ENCODE results near the gene RAB10.
"Not testable (repeated sequence)": the region's sequence is repeated elsewhere in the genome, so short reads cannot be mapped to it uniquely, and the experiment has no call there.

The RAB10 gene

GRCh38 chr2:26162963-26163362 is 129.1 kb downstream of the RAB10 start:
- Histone ChIP-seq H3K27ac (ENCODE audit: low read depth, low read length) (no peak overlapping the region), H3K9ac (ENCODE audit: low read length in 5 of 5) (no peak overlapping the region), H3K36me3 (ENCODE audit: control insufficient read depth in 5 of 5, insufficient read depth in 5 of 5, low read length in 5 of 5) (no peaks in the 10 kb centered on the region), H3K4me1 (ENCODE audit: control insufficient read depth in 5 of 5, insufficient read depth in 5 of 5, low read length in 5 of 5) (no peaks in the 10 kb centered on the region), H3K27me3 (ENCODE audit: control insufficient read depth in 5 of 5, insufficient read depth in 4 of 5, low read length in 5 of 5) (no peaks in the 10 kb centered on the region), H3K4me3 (ENCODE audit: low read depth in 1 of 5, low read length in 5 of 5) (no peak overlapping the region), H3K9me3 (ENCODE audit: control insufficient read depth in 5 of 5, low read length in 5 of 5) (no peaks in the 10 kb centered on the region)

GRCh38 chr2:26164231-26164630 is 130.3 kb downstream of the RAB10 start:
- Histone ChIP-seq H3K9ac (ENCODE audit: low read length in 5 of 5) (no peak overlapping the region), H3K4me1 (ENCODE audit: control insufficient read depth in 5 of 5, insufficient read depth in 5 of 5, low read length in 5 of 5) (no peaks in the 10 kb centered on the region), H3K27me3 (ENCODE audit: control insufficient read depth in 5 of 5, insufficient read depth in 4 of 5, low read length in 5 of 5) (no peaks in the 10 kb centered on the region), H3K4me3 (ENCODE audit: low read depth in 1 of 5, low read length in 5 of 5) (no peak overlapping the region), H3K36me3 (ENCODE audit: control insufficient read depth in 5 of 5, insufficient read depth in 5 of 5, low read length in 5 of 5) (no peaks in the 10 kb centered on the region), H3K9me3 (ENCODE audit: control insufficient read depth in 5 of 5, low read length in 5 of 5) (no peaks in the 10 kb centered on the region), H3K27ac (ENCODE audit: low read depth, low read length) (no peak overlapping the region)

GRCh38 chr2:26164641-26165211 is 130.8 kb downstream of the RAB10 start:
- H3K27me3 ChIP-seq (ENCODE audit: control insufficient read depth in 5 of 5, insufficient read depth in 4 of 5, low read length in 5 of 5), result no peaks in the 10 kb centered on the region
- H3K4me1 ChIP-seq (ENCODE audit: control insufficient read depth in 5 of 5, insufficient read depth in 5 of 5, low read length in 5 of 5), result no peaks in the 10 kb centered on the region
- H3K36me3 ChIP-seq (ENCODE audit: control insufficient read depth in 5 of 5, insufficient read depth in 5 of 5, low read length in 5 of 5), result no peaks in the 10 kb centered on the region
- no peaks in the 10 kb centered on the region for H3K9me3 ChIP-seq (ENCODE audit: control insufficient read depth in 5 of 5, low read length in 5 of 5)
- no peak overlapping the region for H3K4me3 ChIP-seq (ENCODE audit: low read depth in 1 of 5, low read length in 5 of 5)
- H3K9ac ChIP-seq (ENCODE audit: low read length in 5 of 5), result no peak overlapping the region
- H3K27ac ChIP-seq (ENCODE audit: low read depth, low read length), result no peak overlapping the region

- Histone ChIP-seq H3K4me1 (ENCODE audit: control insufficient read depth in 5 of 5, insufficient read depth in 5 of 5, low read length in 5 of 5) (no peaks in the 10 kb centered on the region), H3K27ac (ENCODE audit: low read depth, low read length) (no peak overlapping the region), H3K27me3 (ENCODE audit: control insufficient read depth in 5 of 5, insufficient read depth in 4 of 5, low read length in 5 of 5) (no peaks in the 10 kb centered on the region), H3K9ac (ENCODE audit: low read length in 5 of 5) (no peak overlapping the region), H3K36me3 (ENCODE audit: control insufficient read depth in 5 of 5, insufficient read depth in 5 of 5, low read length in 5 of 5) (no peaks in the 10 kb centered on the region), H3K9me3 (ENCODE audit: control insufficient read depth in 5 of 5, low read length in 5 of 5) (no peaks in the 10 kb centered on the region), H3K4me3 (ENCODE audit: low read depth in 1 of 5, low read length in 5 of 5) (no peak overlapping the region)
These were observed 131.5 kb downstream of the RAB10 start for GRCh38 chr2:26165403-26165802.

- H3K27ac ChIP-seq (ENCODE audit: low read depth, low read length); H3K9ac ChIP-seq (ENCODE audit: low read length in 5 of 5); H3K9me3 ChIP-seq (ENCODE audit: control insufficient read depth in 5 of 5, low read length in 5 of 5); H3K4me1 ChIP-seq (ENCODE audit: control insufficient read depth in 5 of 5, insufficient read depth in 5 of 5, low read length in 5 of 5); H3K36me3 ChIP-seq (ENCODE audit: control insufficient read depth in 5 of 5, insufficient read depth in 5 of 5, low read length in 5 of 5); H3K4me3 ChIP-seq (ENCODE audit: low read depth in 1 of 5, low read length in 5 of 5); H3K27me3 ChIP-seq (ENCODE audit: control insufficient read depth in 5 of 5, insufficient read depth in 4 of 5, low read length in 5 of 5): not testable (repeated sequence)
These were observed 132.7 kb downstream of the RAB10 start for GRCh38 chr2:26166541-26166940.

GRCh38 chr2:26168785-26169184 is 134.9 kb downstream of the RAB10 start:
- Histone ChIP-seq H3K4me1 (ENCODE audit: control insufficient read depth in 5 of 5, insufficient read depth in 5 of 5, low read length in 5 of 5) (peaks cover 0 to 11% (median 7%) of the 10 kb centered on the region in 5 donors), H3K36me3 (ENCODE audit: control insufficient read depth in 5 of 5, insufficient read depth in 5 of 5, low read length in 5 of 5) (no peaks in the 10 kb centered on the region), H3K27me3 (ENCODE audit: control insufficient read depth in 5 of 5, insufficient read depth in 4 of 5, low read length in 5 of 5) (peaks cover 0 to 10% (median 5%) of the 10 kb centered on the region in 5 donors), H3K9ac (ENCODE audit: low read length in 5 of 5) (no peak overlapping the region), H3K4me3 (ENCODE audit: low read depth in 1 of 5, low read length in 5 of 5) (no peak overlapping the region), H3K9me3 (ENCODE audit: control insufficient read depth in 5 of 5, low read length in 5 of 5) (no peaks in the 10 kb centered on the region), H3K27ac (ENCODE audit: low read depth, low read length) (no peak overlapping the region)

GRCh38 chr2:26169226-26169625 is 135.3 kb downstream of the RAB10 start:
- Histone ChIP-seq H3K36me3 (ENCODE audit: control insufficient read depth in 5 of 5, insufficient read depth in 5 of 5, low read length in 5 of 5) (no peaks in the 10 kb centered on the region), H3K27ac (ENCODE audit: low read depth, low read length) (no peak overlapping the region), H3K4me3 (ENCODE audit: low read depth in 1 of 5, low read length in 5 of 5) (no peak overlapping the region), H3K27me3 (ENCODE audit: control insufficient read depth in 5 of 5, insufficient read depth in 4 of 5, low read length in 5 of 5) (peaks cover 3 to 13% (median 9%) of the 10 kb centered on the region in 5 donors), H3K9ac (ENCODE audit: low read length in 5 of 5) (no peak overlapping the region), H3K4me1 (ENCODE audit: control insufficient read depth in 5 of 5, insufficient read depth in 5 of 5, low read length in 5 of 5) (peaks cover 0 to 16% (median 7%) of the 10 kb centered on the region in 5 donors), H3K9me3 (ENCODE audit: control insufficient read depth in 5 of 5, low read length in 5 of 5) (no peaks in the 10 kb centered on the region)

GRCh38 chr2:26169681-26170414 is 136.0 kb downstream of the RAB10 start:
- no peaks in the 10 kb centered on the region for H3K9me3 ChIP-seq (ENCODE audit: control insufficient read depth in 5 of 5, low read length in 5 of 5)
- no peaks in the 10 kb centered on the region for H3K36me3 ChIP-seq (ENCODE audit: control insufficient read depth in 5 of 5, insufficient read depth in 5 of 5, low read length in 5 of 5)
- no peak overlapping the region for H3K27ac ChIP-seq (ENCODE audit: low read depth, low read length)
- H3K4me1 ChIP-seq (ENCODE audit: control insufficient read depth in 5 of 5, insufficient read depth in 5 of 5, low read length in 5 of 5), result peaks cover 0 to 16% (median 7%) of the 10 kb centered on the region in 5 donors
- H3K9ac ChIP-seq (ENCODE audit: low read length in 5 of 5), result no peak overlapping the region
- H3K27me3 ChIP-seq (ENCODE audit: control insufficient read depth in 5 of 5, insufficient read depth in 4 of 5, low read length in 5 of 5), result peaks cover 9 to 20% (median 15%) of the 10 kb centered on the region in 5 donors
- no peak overlapping the region for H3K4me3 ChIP-seq (ENCODE audit: low read depth in 1 of 5, low read length in 5 of 5)

GRCh38 chr2:26170795-26171194 is 136.9 kb downstream of the RAB10 start:
- H3K9me3 ChIP-seq (ENCODE audit: control insufficient read depth in 5 of 5, low read length in 5 of 5), result no peaks in the 10 kb centered on the region
- no peak overlapping the region for H3K27ac ChIP-seq (ENCODE audit: low read depth, low read length)
- H3K27me3 ChIP-seq (ENCODE audit: control insufficient read depth in 5 of 5, insufficient read depth in 4 of 5, low read length in 5 of 5), result peaks cover 12 to 28% (median 23%) of the 10 kb centered on the region in 5 donors
- no peak overlapping the region for H3K4me3 ChIP-seq (ENCODE audit: low read depth in 1 of 5, low read length in 5 of 5)
- peaks cover 0 to 16% (median 7%) of the 10 kb centered on the region in 5 donors for H3K4me1 ChIP-seq (ENCODE audit: control insufficient read depth in 5 of 5, insufficient read depth in 5 of 5, low read length in 5 of 5)
- no peak overlapping the region for H3K9ac ChIP-seq (ENCODE audit: low read length in 5 of 5)
- no peaks in the 10 kb centered on the region for H3K36me3 ChIP-seq (ENCODE audit: control insufficient read depth in 5 of 5, insufficient read depth in 5 of 5, low read length in 5 of 5)

- H3K9ac ChIP-seq (ENCODE audit: low read length in 5 of 5), result no peak overlapping the region
- no peak overlapping the region for H3K27ac ChIP-seq (ENCODE audit: low read depth, low read length)
- H3K36me3 ChIP-seq (ENCODE audit: control insufficient read depth in 5 of 5, insufficient read depth in 5 of 5, low read length in 5 of 5), result no peaks in the 10 kb centered on the region
- peak overlapping the region in 3 of 5 donors; percentile 6 to 37 (median 28) for H3K4me3 ChIP-seq (ENCODE audit: low read depth in 1 of 5, low read length in 5 of 5)
- H3K27me3 ChIP-seq (ENCODE audit: control insufficient read depth in 5 of 5, insufficient read depth in 4 of 5, low read length in 5 of 5), result peaks cover 13 to 35% (median 28%) of the 10 kb centered on the region in 5 donors
- peaks cover 0 to 16% (median 7%) of the 10 kb centered on the region in 5 donors for H3K4me1 ChIP-seq (ENCODE audit: control insufficient read depth in 5 of 5, insufficient read depth in 5 of 5, low read length in 5 of 5)
- H3K9me3 ChIP-seq (ENCODE audit: control insufficient read depth in 5 of 5, low read length in 5 of 5), result no peaks in the 10 kb centered on the region
These were observed 138.4 kb downstream of the RAB10 start for GRCh38 chr2:26172189-26172870.
